OCI-LY7 (cell line): ENCODE results near the gene SOX4.

Experiments used
- EZH2phosphoT487 ChIP-seq: fragments of 200-600 bp; sonication (generic); IDR thresholded peaks from 2 replicates; pipeline ENCODE4 v1.6.1; 2018; ENCODE audit warnings: low read depth, borderline replicate concordance, mild to moderate bottlenecking, mixed run types, antibody characterized with exemption, low read length, moderate library complexity, mixed read lengths
- TF ChIP-seq, protein P1 (sequence below): fragments of 200-600 bp; sonication (generic); conservative IDR thresholded peaks from 2 replicates; pipeline ENCODE4 v1.5.1; 2014; ENCODE audit warnings: mild to moderate bottlenecking, antibody characterized with exemption, low read length, moderate library complexity, mixed read lengths

DNA sequence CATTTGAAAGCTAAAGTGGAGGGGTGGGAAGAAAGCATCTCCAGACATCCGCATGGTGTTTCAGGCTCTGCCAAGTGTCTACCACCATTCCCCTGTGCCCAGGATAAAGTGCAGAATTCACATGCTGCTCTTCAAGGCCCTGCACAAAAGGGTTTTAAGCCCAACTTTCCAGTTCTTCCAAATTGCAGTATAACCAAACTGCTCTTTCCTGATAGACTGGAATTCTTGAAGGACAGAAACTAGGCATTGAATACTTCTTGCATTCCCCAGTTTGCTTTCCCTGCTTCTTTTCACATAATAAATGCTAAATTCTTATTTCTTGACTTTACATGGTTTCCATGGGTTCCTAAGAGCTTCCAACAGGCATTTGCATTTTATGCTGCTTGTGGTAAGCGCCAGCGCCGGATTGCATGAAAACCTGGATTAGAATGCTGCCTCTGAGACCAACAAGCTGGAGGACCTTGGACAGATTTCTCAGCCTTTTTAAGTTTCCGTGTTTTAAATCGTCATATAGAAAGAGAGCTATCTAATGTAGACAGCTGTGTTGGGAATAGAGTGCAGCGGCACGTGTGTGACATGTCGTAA lies 7.9 kb downstream of the SOX4 start:
- TF ChIP-seq, protein P1, sequence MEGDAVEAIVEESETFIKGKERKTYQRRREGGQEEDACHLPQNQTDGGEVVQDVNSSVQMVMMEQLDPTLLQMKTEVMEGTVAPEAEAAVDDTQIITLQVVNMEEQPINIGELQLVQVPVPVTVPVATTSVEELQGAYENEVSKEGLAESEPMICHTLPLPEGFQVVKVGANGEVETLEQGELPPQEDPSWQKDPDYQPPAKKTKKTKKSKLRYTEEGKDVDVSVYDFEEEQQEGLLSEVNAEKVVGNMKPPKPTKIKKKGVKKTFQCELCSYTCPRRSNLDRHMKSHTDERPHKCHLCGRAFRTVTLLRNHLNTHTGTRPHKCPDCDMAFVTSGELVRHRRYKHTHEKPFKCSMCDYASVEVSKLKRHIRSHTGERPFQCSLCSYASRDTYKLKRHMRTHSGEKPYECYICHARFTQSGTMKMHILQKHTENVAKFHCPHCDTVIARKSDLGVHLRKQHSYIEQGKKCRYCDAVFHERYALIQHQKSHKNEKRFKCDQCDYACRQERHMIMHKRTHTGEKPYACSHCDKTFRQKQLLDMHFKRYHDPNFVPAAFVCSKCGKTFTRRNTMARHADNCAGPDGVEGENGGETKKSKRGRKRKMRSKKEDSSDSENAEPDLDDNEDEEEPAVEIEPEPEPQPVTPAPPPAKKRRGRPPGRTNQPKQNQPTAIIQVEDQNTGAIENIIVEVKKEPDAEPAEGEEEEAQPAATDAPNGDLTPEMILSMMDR: no peak
- TF ChIP-seq EZH2phosphoT487: no peak
